Skin of body (tissue), 2 donors: ENCODE results near the gene EPHB6. TPM values are rescaled to one million over a fixed set of nuclear protein-coding genes. Genes with fewer than 3 reads are reported as not detected.

Experiments used
- DNase-seq: peaks from one replicate; lab custom pipeline; 2025; lab: John Stamatoyannopoulos, UW
- total RNA-seq: library from RNA; depleted of rRNA; stranded (reverse); fragments of >200 nt; gene quantifications from one replicate; pipeline ENCODE4 v1.2.3, GENCODE V29; 2014

EPHB6 gene
- total RNA-seq, 1 donor from 2014 or later, result 34.7 TPM

DNA sequence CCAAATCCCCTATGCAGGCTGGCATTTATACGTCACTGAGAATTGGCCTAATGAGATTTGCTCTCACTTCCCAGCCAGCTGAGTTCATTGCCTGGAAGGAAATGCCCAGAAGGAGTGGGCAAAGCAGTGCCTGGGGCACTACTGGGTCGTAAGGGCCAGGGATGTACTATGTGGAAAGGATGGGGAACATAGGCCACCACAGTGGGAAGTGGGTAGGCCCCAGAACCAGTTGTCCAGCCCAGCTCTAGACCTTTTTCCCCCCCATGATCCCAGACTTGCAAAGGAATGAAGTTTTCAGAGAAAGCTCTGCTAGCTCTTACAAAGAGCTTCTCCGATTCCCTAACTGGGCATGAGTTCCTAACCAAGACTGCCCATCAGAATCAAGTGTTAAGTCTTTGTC is 64.8 kb downstream of the EPHB6 start:
- no peak for DNase-seq

Other genes with a start within 250 kb of the EPHB6 start
- not detected for gene PRSS1, start 105.6 kb upstream of the EPHB6 start, total RNA-seq
- not detected for gene PRSS2, start 84.1 kb upstream of the EPHB6 start, total RNA-seq
- 1.8 TPM for gene TRPV6, start 30.7 kb downstream of the EPHB6 start, total RNA-seq
- 0.10 TPM for gene TRPV5, start 78.7 kb downstream of the EPHB6 start, total RNA-seq
- not detected for gene LLCFC1, start 84.4 kb downstream of the EPHB6 start, total RNA-seq
- 4.5 TPM for gene KEL, start 107.3 kb downstream of the EPHB6 start, total RNA-seq
- gene OR9A2, start 172.1 kb downstream of the EPHB6 start, total RNA-seq, result 0.20 TPM
- not detected for gene OR6V1, start 197.3 kb downstream of the EPHB6 start, total RNA-seq